ENCODE measurements around the gene C1QTNF1.

DNA sequence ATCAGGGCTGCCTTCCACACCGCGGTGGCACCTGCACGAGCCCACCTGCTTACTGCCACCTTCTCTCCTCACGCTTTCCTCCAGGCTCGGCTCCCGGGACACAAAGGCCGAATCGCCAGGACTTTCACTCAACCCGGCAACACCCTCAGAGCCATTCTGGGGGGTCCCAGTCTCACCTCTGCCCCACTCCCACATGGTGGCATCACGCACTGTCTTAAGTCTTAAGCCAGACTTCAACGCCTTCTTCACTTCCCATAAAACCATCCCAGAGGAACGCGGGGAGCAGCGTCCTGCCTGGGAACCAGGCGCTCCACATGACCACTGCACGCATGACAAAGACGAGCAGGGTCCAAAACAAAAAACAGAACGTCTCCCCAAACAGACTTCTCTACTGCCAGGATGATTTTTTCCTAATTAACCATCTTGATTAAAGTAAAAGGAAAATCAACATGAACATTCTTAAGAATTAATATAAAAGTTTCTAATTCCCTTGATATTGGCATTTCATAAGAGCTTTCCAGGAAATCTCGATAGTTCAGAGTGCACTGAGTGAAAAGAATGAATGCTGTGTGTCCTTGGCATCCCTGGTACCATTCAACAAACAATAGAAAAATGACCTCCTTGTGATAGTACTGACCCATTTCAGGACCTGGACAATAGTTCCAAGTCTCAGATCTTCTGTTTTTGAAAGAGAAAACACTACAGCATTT lies 17.0 kb upstream of the C1QTNF1 start:
- TF ChIP-seq, protein P1, sequence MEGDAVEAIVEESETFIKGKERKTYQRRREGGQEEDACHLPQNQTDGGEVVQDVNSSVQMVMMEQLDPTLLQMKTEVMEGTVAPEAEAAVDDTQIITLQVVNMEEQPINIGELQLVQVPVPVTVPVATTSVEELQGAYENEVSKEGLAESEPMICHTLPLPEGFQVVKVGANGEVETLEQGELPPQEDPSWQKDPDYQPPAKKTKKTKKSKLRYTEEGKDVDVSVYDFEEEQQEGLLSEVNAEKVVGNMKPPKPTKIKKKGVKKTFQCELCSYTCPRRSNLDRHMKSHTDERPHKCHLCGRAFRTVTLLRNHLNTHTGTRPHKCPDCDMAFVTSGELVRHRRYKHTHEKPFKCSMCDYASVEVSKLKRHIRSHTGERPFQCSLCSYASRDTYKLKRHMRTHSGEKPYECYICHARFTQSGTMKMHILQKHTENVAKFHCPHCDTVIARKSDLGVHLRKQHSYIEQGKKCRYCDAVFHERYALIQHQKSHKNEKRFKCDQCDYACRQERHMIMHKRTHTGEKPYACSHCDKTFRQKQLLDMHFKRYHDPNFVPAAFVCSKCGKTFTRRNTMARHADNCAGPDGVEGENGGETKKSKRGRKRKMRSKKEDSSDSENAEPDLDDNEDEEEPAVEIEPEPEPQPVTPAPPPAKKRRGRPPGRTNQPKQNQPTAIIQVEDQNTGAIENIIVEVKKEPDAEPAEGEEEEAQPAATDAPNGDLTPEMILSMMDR (conservative IDR thresholded peaks at IDR 0.05; ENCODE audit: low read length): no peak
- TF ChIP-seq EZH2phosphoT487 (IDR thresholded peaks at IDR 0.05; ENCODE audit: borderline replicate concordance, low read depth, low read length): no peak
